Gastroesophageal sphincter (tissue), 4 donors: ENCODE results near the gene EEA1. TPM values are rescaled to one million over a fixed set of nuclear protein-coding genes. Genes with fewer than 3 reads are reported as not detected.
"Not testable (repeated sequence)": the region's sequence is repeated elsewhere in the genome, so short reads cannot be mapped to it uniquely, and the experiment has no call there.

ENCODE experiments used
- ATAC-seq: fragments of 150-250 bp; one replicate; pipeline ENCODE4 v1.9.1; 2016; ENCODE audit warnings: mild to moderate bottlenecking, moderate library complexity
- H3K27ac ChIP-seq, 4 donors: fragments of 200-600 bp; sonication (generic) in 3 of 4; 1 replicate in 3 of 4; 2 replicates in 1 of 4; pipeline ENCODE4 v1.5.1; 2016 to 2019
- H3K27me3 ChIP-seq: fragments of 200-600 bp; sonication (generic); one replicate; pipeline ENCODE4 v1.5.1; 2019
- H3K36me3 ChIP-seq, 2 donors: fragments of 200-600 bp; sonication (generic); one replicate each; pipeline ENCODE4 v1.5.1; 2019; ENCODE audit warnings: control low read depth in 1 of 2
- H3K4me1 ChIP-seq, 3 donors: fragments of 200-600 bp; sonication (generic); 1 replicate in 2 of 3; 2 replicates in 1 of 3; pipeline ENCODE4 v1.5.1; 2016 to 2019; ENCODE audit warnings: control low read depth in 2 of 3
- H3K4me3 ChIP-seq, 2 donors: fragments of 200-600 bp; sonication (generic); one replicate each; pipeline ENCODE4 v1.5.1; 2019; ENCODE audit warnings: mild to moderate bottlenecking in 1 of 2, moderate library complexity in 1 of 2
- H3K9me3 ChIP-seq, 3 donors: fragments of 200-600 bp; sonication (generic); one replicate each; pipeline ENCODE4 v1.5.1; 2017 to 2019; ENCODE audit warnings: control low read depth in 2 of 3
- EP300 ChIP-seq: sonication (generic); formaldehyde crosslinking; IDR thresholded peaks from one replicate; pipeline ENCODE4 v1.6.1; 2017; ENCODE audit warnings: antibody characterized with exemption, mild to moderate bottlenecking
- POLR2A ChIP-seq, 2 donors: fragments of 450-650 bp; IDR thresholded peaks; one replicate each; pipeline ENCODE4 v1.6.1; 2017; ENCODE audit warnings: antibody characterized with exemption in 2 of 2, mild to moderate bottlenecking in 2 of 2, moderate library complexity in 1 of 2
- POLR2AphosphoS5 ChIP-seq: sonication (generic); formaldehyde crosslinking; IDR thresholded peaks from one replicate; pipeline ENCODE4 v1.6.1; 2017; ENCODE audit warnings: antibody characterized with exemption
- WGBS, 2 donors: methylation state at CpG; one replicate each; pipeline ENCODE4 v1.1.5; 2018; ENCODE audit warnings: low coverage in 1 of 2; 5-methylcytosine and 5-hydroxymethylcytosine counted together
- total RNA-seq, 4 donors: library from RNA; depleted of rRNA; stranded (reverse); fragments of >200 nt; gene quantifications; one replicate each; pipeline ENCODE4 v1.1.0, GENCODE V29; 2016
- TF ChIP-seq, protein P1 (sequence below), 4 experiments: fragments of 200-600 bp in 2 of 4; fragments of 450-650 bp in 2 of 4; sonication (generic) in 1 of 4; IDR thresholded peaks; one replicate each; pipeline ENCODE4 v1.5.1; 2017 to 2019; ENCODE audit warnings: antibody characterized with exemption in 4 of 4, mild to moderate bottlenecking in 2 of 4, moderate library complexity in 2 of 4

Gene EEA1
- total RNA-seq, 4 donors from 2014 or later: 25.0 to 37.1 (median 30.4) TPM

DNA sequence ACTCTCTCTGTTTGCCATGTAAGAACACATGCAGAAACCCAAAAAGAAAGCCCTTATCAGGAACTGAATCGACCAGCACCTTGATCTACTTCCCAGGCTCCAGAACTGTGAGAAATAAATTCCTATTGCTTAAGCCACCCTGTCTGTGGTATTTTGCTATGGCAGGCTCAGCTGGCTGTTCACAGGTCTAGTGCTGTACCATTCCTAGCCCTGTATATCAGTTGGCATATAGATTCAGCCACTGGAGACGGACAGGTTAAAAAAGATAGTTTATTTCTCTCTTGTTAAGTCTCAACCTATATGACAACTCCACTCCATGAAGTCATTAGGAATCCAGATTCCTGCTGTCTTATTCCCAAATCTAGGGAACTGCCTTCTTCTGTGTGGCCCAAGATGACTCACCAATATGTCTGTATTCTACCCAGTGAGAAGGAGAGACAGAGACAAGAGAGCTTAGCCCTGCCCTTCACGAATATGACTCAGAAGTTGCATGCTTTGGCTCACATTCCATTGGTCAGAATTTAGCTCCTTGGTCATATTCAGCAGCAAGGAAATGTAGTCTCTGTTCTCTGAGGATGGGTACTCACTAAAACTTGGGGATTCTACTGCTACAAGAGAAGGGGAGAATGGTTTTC is 169.3 kb downstream of the EEA1 start:
- no peak overlapping the region for H3K27ac ChIP-seq
- H3K4me3 ChIP-seq: no peak overlapping the region
- no peaks in the 10 kb centered on the region for H3K9me3 ChIP-seq
- ATAC-seq: no peak
- 71 to 86% methylated on average over 1 to 3 of the region's 3 CpGs for WGBS, 2 donors
- H3K27me3 ChIP-seq: no peaks in the 10 kb centered on the region
- H3K4me1 ChIP-seq: no peaks in the 10 kb centered on the region
- TF ChIP-seq EP300 (no peak), POLR2AphosphoS5 (no peak), POLR2A (IDR thresholded peaks at IDR 0.05) (no peak)
- TF ChIP-seq, protein P1, sequence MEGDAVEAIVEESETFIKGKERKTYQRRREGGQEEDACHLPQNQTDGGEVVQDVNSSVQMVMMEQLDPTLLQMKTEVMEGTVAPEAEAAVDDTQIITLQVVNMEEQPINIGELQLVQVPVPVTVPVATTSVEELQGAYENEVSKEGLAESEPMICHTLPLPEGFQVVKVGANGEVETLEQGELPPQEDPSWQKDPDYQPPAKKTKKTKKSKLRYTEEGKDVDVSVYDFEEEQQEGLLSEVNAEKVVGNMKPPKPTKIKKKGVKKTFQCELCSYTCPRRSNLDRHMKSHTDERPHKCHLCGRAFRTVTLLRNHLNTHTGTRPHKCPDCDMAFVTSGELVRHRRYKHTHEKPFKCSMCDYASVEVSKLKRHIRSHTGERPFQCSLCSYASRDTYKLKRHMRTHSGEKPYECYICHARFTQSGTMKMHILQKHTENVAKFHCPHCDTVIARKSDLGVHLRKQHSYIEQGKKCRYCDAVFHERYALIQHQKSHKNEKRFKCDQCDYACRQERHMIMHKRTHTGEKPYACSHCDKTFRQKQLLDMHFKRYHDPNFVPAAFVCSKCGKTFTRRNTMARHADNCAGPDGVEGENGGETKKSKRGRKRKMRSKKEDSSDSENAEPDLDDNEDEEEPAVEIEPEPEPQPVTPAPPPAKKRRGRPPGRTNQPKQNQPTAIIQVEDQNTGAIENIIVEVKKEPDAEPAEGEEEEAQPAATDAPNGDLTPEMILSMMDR (IDR thresholded peaks at IDR 0.05): no peak
- H3K36me3 ChIP-seq: no peaks in the 10 kb centered on the region

DNA sequence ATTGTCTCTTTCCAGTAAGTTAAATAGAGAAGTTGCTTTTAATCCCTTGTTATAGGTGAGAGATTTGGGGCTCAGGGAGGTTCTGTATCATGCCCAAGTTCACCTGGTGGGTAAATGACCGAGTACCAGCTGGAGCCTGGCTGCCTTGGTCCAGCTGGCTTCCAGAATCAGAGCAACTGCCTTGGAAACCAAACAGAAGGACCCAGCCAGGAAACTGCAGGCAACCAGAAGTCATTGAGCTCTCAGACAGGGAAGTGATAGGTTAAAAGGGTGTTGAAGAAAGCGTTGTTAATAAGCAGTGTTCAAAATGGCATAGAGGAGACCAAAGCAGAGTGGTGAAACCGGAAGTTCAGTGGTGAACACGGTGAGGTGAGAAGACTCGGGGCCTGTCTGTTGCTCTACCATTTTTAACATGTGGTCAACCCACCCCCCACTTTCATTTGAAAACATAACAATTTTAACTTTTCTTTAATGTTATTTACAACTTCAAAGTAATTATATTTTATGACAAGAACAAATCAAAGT is 171.4 kb downstream of the EEA1 start:
- Histone ChIP-seq H3K4me1 (no peaks in the 10 kb centered on the region), H3K27me3 (no peaks in the 10 kb centered on the region), H3K36me3 (no peaks in the 10 kb centered on the region), H3K4me3 (no peak overlapping the region), H3K27ac (no peak overlapping the region), H3K9me3 (no peaks in the 10 kb centered on the region)
- ATAC-seq: no peak
- WGBS, 2 donors: 73 to 87% methylated on average over 4 to 5 of the region's 5 CpGs
- TF ChIP-seq POLR2AphosphoS5 (no peak), EP300 (no peak), POLR2A (IDR thresholded peaks at IDR 0.05) (no peak)
- TF ChIP-seq, protein P1 (IDR thresholded peaks at IDR 0.05): no peak

DNA sequence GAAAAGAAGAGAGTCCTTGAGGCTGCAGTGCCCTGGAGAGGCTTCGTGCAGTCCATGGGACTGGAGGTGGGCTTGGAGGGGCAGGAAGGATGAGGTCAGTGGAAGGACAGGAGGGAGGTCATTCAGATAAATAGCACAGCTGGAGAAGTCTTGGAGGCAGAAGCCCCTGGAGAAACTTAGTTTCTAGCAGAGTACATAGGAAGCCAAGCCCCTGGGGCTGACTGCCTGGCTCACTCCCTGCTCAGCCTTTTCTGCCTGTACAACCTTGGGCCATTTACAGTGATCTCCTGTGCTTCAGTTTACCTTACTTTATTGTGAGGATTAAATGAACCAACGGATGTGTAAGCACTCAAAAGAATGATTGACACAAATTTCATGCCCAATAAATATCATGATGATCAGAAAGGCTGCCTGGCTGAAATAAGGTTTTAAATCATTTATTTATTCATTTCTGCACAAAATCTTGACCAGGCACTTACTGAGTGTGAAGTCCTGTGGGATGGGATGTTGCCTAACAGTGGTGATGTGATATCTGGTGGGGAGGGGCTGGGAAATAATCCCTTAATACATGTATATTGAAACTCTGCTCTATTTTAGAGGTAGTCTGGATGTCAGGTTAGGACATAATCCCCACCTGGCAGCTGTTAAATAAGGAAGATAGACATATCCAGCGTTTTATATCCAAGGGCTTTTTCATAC is 172.0 kb downstream of the EEA1 start:
- no peak overlapping the region for H3K27ac ChIP-seq
- no peaks in the 10 kb centered on the region for H3K9me3 ChIP-seq
- no peaks in the 10 kb centered on the region for H3K4me1 ChIP-seq
- 50 to 63% methylated on average over 1 to 3 of the region's 3 CpGs for WGBS, 2 donors
- ATAC-seq: no peak
- TF ChIP-seq EP300 (no peak), POLR2AphosphoS5 (no peak), POLR2A (IDR thresholded peaks at IDR 0.05) (no peak)
- TF ChIP-seq, protein P1 (IDR thresholded peaks at IDR 0.05): no peak
- H3K4me3 ChIP-seq: no peak overlapping the region
- no peaks in the 10 kb centered on the region for H3K27me3 ChIP-seq
- H3K36me3 ChIP-seq: no peaks in the 10 kb centered on the region

DNA sequence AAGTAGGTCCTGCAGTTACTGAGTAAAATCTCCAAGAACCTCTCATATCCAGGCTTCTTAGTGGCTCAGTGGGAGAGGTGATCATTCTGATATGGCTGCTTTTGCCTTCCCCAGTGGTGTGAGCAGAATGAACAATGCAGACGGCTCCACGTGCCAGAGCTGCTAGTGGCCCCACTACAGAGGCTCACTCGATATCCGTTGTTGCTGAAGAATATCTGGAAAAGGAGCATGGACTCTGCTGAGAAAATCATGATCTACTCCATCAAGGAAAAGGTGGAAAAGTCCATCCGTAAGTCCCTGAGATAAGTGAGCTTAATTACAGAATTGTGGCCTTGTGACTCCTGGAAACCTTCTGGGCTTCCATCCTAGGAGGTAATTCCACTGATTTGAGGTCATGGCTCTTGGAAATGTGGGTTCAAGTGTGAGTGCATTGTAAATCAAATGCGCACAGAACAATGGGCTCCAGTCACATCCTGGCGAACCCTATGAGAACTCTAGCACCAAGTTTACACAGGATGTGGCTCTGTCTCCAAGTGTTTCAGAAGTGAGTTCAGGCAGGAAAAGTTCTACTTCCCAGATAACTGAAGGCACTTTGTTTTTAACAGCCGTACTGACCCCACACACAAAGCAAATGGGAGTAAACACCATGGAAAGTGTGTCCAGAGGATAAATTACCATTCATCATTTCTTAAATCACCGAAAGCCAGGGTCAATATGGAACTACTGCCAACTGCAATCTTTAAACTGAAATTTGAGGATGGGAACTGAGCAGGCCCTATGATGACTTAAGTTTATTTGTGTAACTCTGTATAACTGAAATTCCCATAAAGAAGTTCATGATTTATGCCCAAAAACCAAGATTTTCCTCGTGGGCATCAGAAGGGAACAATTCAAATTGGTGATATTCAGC is 174.9 kb downstream of the EEA1 start:
- TF ChIP-seq POLR2A (IDR thresholded peaks at IDR 0.05): no peak
- no peak for TF ChIP-seq EP300
- no peak for TF ChIP-seq POLR2AphosphoS5
- TF ChIP-seq, protein P1 (IDR thresholded peaks at IDR 0.05): no peak
- Histone ChIP-seq H3K4me3 (no peak overlapping the region), H3K27me3 (no peaks in the 10 kb centered on the region), H3K36me3 (no peaks in the 10 kb centered on the region), H3K27ac (peak overlapping the region in 1 of 4 donors; percentile 44), H3K4me1 (no peaks in the 10 kb centered on the region), H3K9me3 (no peaks in the 10 kb centered on the region)
- peak; percentile 52 for ATAC-seq
- WGBS, 2 donors: 61 to 78% methylated on average over 8 to 10 of the region's 10 CpGs

- ATAC-seq, H3K27ac ChIP-seq, H3K27me3 ChIP-seq, H3K9me3 ChIP-seq, H3K36me3 ChIP-seq, H3K4me3 ChIP-seq: not testable (repeated sequence)
- peaks cover 0 to 10% (median 0%) of the 10 kb centered on the region in 3 donors for H3K4me1 ChIP-seq
Measured at GRCh38 chr12:92749691-92750090, 179.4 kb downstream of the EEA1 start.
